OCI-LY1 (cell line): Measurements from ENCODE around the gene JPH3.

Source experiments
- H2AFZ ChIP-seq: fragments of 200-600 bp; sonication (generic), shearing (Covaris generic); 2 replicates; pipeline ENCODE4 v1.6.0; 2014; ENCODE audit warnings: antibody characterized with exemption, mild to moderate bottlenecking, low read length
- H3F3A ChIP-seq: fragments of 200-600 bp; sonication (generic), shearing (Covaris generic); 2 replicates; pipeline ENCODE4 v1.6.0; 2014; ENCODE audit warnings: mild to moderate bottlenecking, antibody characterized with exemption, low read length, moderate library complexity; ENCODE audit not compliant: insufficient read depth
- H3K27ac ChIP-seq: fragments of 200-600 bp; sonication (generic); 2 replicates; pipeline ENCODE4 v1.5.1; 2014; ENCODE audit warnings: low read length, mixed run types, mild to moderate bottlenecking, low read depth; ENCODE audit not compliant: poor library complexity, severe bottlenecking
- H3K27me3 ChIP-seq: fragments of 200-600 bp; sonication (generic); 2 replicates; pipeline ENCODE4 v1.6.0; 2014; ENCODE audit warnings: antibody characterized with exemption, mild to moderate bottlenecking, low read length, moderate library complexity; ENCODE audit not compliant: insufficient read depth
- H3K36me3 ChIP-seq: fragments of 200-600 bp; sonication (generic); 2 replicates; pipeline ENCODE4 v1.6.1; 2014; ENCODE audit warnings: mild to moderate bottlenecking, antibody characterized with exemption, low read length, moderate library complexity, mixed read lengths; ENCODE audit not compliant: insufficient read depth
- H3K4me1 ChIP-seq: fragments of 200-600 bp; sonication (generic); 2 replicates; pipeline ENCODE4 v1.5.1; 2014; ENCODE audit warnings: mild to moderate bottlenecking, low read length, moderate library complexity; ENCODE audit not compliant: insufficient read depth, severe bottlenecking
- H3K4me2 ChIP-seq: fragments of 200-600 bp; sonication (generic), shearing (Covaris generic); 2 replicates; pipeline ENCODE4 v1.6.1; 2014; ENCODE audit warnings: low read length
- H3K4me3 ChIP-seq: fragments of 200-600 bp; sonication (generic); 2 replicates; pipeline ENCODE4 v1.5.1; 2014; ENCODE audit warnings: low read length, low read depth, mild to moderate bottlenecking, mixed read lengths; ENCODE audit not compliant: poor library complexity, severe bottlenecking
- H3K79me2 ChIP-seq: fragments of 200-600 bp; shearing (Covaris generic); 2 replicates; pipeline ENCODE4 v1.6.1; 2016; ENCODE audit warnings: mixed run types, low read length, mixed read lengths; ENCODE audit not compliant: insufficient read depth
- H3K9ac ChIP-seq: fragments of 200-600 bp; sonication (generic), shearing (Covaris generic); 2 replicates; pipeline ENCODE4 v1.6.1; 2014; ENCODE audit warnings: mild to moderate bottlenecking, low read length, mixed read lengths
- H3K9me2 ChIP-seq: fragments of 200-600 bp; sonication (generic), shearing (Covaris generic); 2 replicates; pipeline ENCODE4 v1.6.1; 2014; ENCODE audit warnings: low read depth, mild to moderate bottlenecking, low read length, mixed read lengths
- H3K9me3 ChIP-seq: fragments of 200-600 bp; shearing (Covaris generic); 2 replicates; pipeline ENCODE4 v1.6.1; 2014; ENCODE audit warnings: low read length, mixed read lengths
- H4K20me1 ChIP-seq: fragments of 200-600 bp; sonication (generic), shearing (Covaris generic); 2 replicates; pipeline ENCODE4 v1.6.0; 2016; ENCODE audit warnings: mild to moderate bottlenecking, low read length; ENCODE audit not compliant: insufficient read depth
- CTCF ChIP-seq: fragments of 200-600 bp; sonication (generic), shearing (Covaris generic); IDR thresholded peaks from 2 replicates; pipeline ENCODE4 v1.5.1; 2017; ENCODE audit warnings: mild to moderate bottlenecking, antibody characterized with exemption, low read length, moderate library complexity, mixed read lengths
- EZH2 ChIP-seq: fragments of 200-600 bp; sonication (generic), shearing (Covaris generic); IDR thresholded peaks from 2 replicates; pipeline ENCODE4 v1.8.0; 2017; ENCODE audit warnings: borderline replicate concordance, mixed run types, mild to moderate bottlenecking, antibody characterized with exemption, low read length, moderate library complexity, mixed read lengths

JPH3 gene

GRCh38 chr16:87602821-87603683 lies 744 bp downstream of the JPH3 start:
- Histone ChIP-seq H3K9ac (no peak overlapping the region), H3K4me1 (no peaks in the 10 kb centered on the region), H3F3A (no peaks in the 10 kb centered on the region), H3K4me2 (no peak overlapping the region), H2AFZ (no peak overlapping the region), H3K9me2 (no peaks in the 10 kb centered on the region), H3K27me3 (peaks cover 3% of the 10 kb centered on the region; the same call in 1 of the 2 replicates), H3K79me2 (no peaks in the 10 kb centered on the region), H3K9me3 (no peaks in the 10 kb centered on the region), H3K27ac (no peak overlapping the region), H3K4me3 (no peak overlapping the region), H4K20me1 (no peaks in the 10 kb centered on the region), H3K36me3 (no peaks in the 10 kb centered on the region)
- no peak for TF ChIP-seq CTCF
- no peak for TF ChIP-seq EZH2

- no peak overlapping the region for H3K4me2 ChIP-seq
- H3K79me2 ChIP-seq: no peaks in the 10 kb centered on the region
- H3K4me3 ChIP-seq: no peak overlapping the region
- no peak overlapping the region for H3K27ac ChIP-seq
- H3K9ac ChIP-seq: no peak overlapping the region
- no peaks in the 10 kb centered on the region for H3K9me2 ChIP-seq
- H3K4me1 ChIP-seq: no peaks in the 10 kb centered on the region
- H3K9me3 ChIP-seq: no peaks in the 10 kb centered on the region
- TF ChIP-seq CTCF (no peak), EZH2 (no peak)
- peaks cover 3% of the 10 kb centered on the region; the same call in 1 of the 2 replicates for H3K27me3 ChIP-seq
- H2AFZ ChIP-seq: no peak overlapping the region
- H3K36me3 ChIP-seq: no peaks in the 10 kb centered on the region
- H4K20me1 ChIP-seq: no peaks in the 10 kb centered on the region
- H3F3A ChIP-seq: no peaks in the 10 kb centered on the region
Observed at GRCh38 chr16:87603684-87604633, 1.7 kb downstream of the JPH3 start.

GRCh38 chr16:87604634-87605111 lies 2.4 kb downstream of the JPH3 start:
- Histone ChIP-seq H3K9ac (no peak overlapping the region), H4K20me1 (no peaks in the 10 kb centered on the region), H3K36me3 (no peaks in the 10 kb centered on the region), H3K9me3 (no peaks in the 10 kb centered on the region), H3K27ac (no peak overlapping the region), H3K4me3 (no peak overlapping the region), H2AFZ (no peak overlapping the region), H3K79me2 (no peaks in the 10 kb centered on the region), H3K4me2 (no peak overlapping the region), H3K27me3 (no peaks in the 10 kb centered on the region), H3K9me2 (no peaks in the 10 kb centered on the region), H3F3A (no peaks in the 10 kb centered on the region), H3K4me1 (no peaks in the 10 kb centered on the region)
- TF ChIP-seq CTCF (no peak), EZH2 (no peak)
